ENCODE data around the gene PA2G4.
A peak's percentile ranks its signal among the peaks of the same experiment; 100 is the strongest.

Gene PA2G4

GRCh38 chr12:56157201-56158028 lies 53.1 kb downstream of the PA2G4 start:
- peak overlapping the region; percentile 99 for H3K4me3 ChIP-seq (replicated peaks; ENCODE audit: low read depth, low read length)
- DNase-seq (ENCODE audit: low read depth) = peak; percentile 89
- TF ChIP-seq, protein P1, sequence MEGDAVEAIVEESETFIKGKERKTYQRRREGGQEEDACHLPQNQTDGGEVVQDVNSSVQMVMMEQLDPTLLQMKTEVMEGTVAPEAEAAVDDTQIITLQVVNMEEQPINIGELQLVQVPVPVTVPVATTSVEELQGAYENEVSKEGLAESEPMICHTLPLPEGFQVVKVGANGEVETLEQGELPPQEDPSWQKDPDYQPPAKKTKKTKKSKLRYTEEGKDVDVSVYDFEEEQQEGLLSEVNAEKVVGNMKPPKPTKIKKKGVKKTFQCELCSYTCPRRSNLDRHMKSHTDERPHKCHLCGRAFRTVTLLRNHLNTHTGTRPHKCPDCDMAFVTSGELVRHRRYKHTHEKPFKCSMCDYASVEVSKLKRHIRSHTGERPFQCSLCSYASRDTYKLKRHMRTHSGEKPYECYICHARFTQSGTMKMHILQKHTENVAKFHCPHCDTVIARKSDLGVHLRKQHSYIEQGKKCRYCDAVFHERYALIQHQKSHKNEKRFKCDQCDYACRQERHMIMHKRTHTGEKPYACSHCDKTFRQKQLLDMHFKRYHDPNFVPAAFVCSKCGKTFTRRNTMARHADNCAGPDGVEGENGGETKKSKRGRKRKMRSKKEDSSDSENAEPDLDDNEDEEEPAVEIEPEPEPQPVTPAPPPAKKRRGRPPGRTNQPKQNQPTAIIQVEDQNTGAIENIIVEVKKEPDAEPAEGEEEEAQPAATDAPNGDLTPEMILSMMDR (IDR thresholded peaks at IDR 0.05; ENCODE audit: low read length, missing control alignments) = peak; percentile 72

DNA sequence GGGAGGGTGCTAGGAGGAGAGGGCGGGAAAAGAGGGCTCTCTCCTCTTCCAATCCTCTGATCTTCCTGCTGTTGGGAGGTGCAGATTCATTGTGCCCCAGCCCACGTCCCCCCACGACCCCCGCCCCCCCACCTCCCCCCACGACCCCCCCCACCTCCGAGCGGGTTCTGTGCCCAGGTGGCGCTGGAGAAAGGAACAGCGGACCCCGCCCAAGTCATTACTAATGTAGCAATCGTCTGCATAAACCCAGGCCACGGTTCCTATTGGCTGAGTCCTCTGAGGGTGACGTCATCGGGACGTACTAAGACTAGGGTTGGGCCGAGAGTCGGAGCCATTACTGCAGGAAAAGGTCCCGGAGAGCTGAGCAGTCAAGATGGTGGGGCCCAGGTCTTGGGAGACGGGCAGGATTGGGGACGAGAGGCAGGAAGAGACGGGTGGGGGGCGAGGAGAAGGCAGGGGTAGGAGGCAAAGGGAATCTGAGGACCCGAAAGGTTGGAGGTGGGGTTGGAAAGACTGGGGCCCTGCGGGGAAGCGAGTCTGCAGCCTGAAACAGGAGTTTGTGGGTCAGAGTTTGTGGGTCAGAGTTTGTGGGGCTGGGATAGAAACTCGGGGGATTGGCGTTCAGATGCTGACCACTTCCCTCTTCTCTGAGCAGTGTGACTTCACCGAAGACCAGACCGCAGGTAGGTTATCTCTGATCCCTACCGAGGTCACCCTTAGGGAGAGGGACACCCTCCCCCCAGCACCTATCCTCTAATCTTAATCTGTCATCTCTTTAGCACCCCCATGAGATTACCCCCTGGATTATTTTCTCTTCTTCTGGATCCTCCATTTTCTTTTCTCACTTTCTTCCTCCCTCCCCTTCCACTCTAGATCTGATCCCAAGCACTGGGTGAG lies 53.9 kb downstream of the PA2G4 start, which contains the start of gene MYL6:
Gene MYL6, plus strand, starts transcription at position 331 of the 897 bp plus-strand sequence. Its CDS starts 43 bp downstream, at position 374.
- TF ChIP-seq, protein P1 (IDR thresholded peaks at IDR 0.05; ENCODE audit: low read length, missing control alignments) = no peak
- H3K4me3 ChIP-seq (replicated peaks; ENCODE audit: low read depth, low read length) = peak within 1 kb of the TSS; percentile 99
- peak; percentile 99 for DNase-seq (ENCODE audit: low read depth)

DNA sequence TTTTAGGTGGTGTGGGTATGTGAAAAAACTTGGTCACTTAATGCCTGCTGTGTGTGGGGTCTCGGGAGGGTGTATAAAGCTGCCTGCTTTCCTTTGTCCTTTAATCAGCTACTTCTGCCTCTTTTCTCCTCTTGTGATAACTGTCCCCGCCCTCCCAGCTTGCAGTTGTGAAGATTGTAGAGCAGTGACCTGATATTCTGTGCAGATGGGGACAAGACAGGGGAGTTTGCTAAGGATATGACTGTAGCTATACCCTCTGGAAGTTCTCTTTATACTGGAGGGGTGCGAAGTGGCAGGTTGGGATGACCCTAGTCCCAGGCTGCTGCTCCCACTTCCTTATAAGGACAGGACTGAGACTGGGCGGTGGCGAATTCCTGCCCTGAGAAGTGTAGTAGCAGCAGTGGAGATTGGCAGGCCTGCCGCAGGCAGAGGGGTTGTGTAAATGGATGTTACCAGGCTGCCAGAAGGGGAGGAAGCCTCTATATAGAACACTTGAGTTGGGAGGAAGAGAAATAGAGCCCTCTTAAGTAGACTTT lies 54.6 kb downstream of the PA2G4 start:
- H3K4me3 ChIP-seq (replicated peaks; ENCODE audit: low read depth, low read length) = peak overlapping the region; percentile 99
- TF ChIP-seq, protein P1 (IDR thresholded peaks at IDR 0.05; ENCODE audit: low read length, missing control alignments) = no peak
- DNase-seq (ENCODE audit: low read depth) = peak; percentile 87

- peak overlapping the region; percentile 99 for H3K4me3 ChIP-seq (replicated peaks; ENCODE audit: low read depth, low read length)
- peak; percentile 4 for DNase-seq (ENCODE audit: low read depth)
- TF ChIP-seq, protein P1 (IDR thresholded peaks at IDR 0.05; ENCODE audit: low read length, missing control alignments) = no peak
Measured at GRCh38 chr12:56159482-56160192, 55.3 kb downstream of the PA2G4 start.

- H3K4me3 ChIP-seq (replicated peaks; ENCODE audit: low read depth, low read length) = peak overlapping the region; percentile 99
- peak; percentile 64 for DNase-seq (ENCODE audit: low read depth)
- TF ChIP-seq, protein P1 (IDR thresholded peaks at IDR 0.05; ENCODE audit: low read length, missing control alignments) = no peak
Measured at GRCh38 chr12:56160193-56160763, 55.9 kb downstream of the PA2G4 start.
